RCC 7860 (cell line): Measurements from ENCODE around the gene GRIN2C.
A peak's percentile ranks its signal among the peaks of the same experiment; 100 is the strongest.

ENCODE experiments used
- DNase-seq: peaks from one replicate; pipeline ENCODE4 v3.0.0-alpha.2; 2015; ENCODE audit warnings: low spot score
- FAIRE-seq: peaks from 2 replicates; lab custom pipeline; 2012; peaks lifted over from hg19 to GRCh38; lab: Jason Lieb, UNC

GRIN2C gene

DNA sequence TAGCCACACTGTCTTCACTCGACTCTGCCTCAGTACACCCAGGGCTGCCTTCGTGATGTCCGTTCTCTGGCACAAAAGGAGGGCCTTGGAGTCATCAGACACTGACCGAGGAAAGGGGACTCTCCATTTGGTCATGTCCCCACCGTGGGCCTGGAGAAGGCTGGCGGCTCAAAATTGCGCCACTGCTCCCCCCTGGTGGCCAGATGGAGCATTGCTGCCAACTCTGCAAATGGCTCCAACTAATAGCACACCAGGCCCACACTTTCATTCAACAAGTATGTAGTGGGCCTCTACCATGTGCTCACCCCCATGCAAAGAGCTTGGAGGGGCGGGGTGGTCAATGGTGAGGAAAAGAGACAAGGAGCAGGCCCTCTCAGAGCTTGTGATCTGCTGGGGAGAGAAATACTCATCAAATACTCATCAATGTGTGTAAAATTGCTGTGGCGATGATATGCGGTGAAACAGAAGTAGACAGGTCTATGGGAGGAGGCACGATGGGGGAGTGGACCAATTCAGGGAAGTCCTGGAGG, 5.2 kb upstream of the GRIN2C start:
- no peak for FAIRE-seq
- DNase-seq = peak; percentile 30

DNA sequence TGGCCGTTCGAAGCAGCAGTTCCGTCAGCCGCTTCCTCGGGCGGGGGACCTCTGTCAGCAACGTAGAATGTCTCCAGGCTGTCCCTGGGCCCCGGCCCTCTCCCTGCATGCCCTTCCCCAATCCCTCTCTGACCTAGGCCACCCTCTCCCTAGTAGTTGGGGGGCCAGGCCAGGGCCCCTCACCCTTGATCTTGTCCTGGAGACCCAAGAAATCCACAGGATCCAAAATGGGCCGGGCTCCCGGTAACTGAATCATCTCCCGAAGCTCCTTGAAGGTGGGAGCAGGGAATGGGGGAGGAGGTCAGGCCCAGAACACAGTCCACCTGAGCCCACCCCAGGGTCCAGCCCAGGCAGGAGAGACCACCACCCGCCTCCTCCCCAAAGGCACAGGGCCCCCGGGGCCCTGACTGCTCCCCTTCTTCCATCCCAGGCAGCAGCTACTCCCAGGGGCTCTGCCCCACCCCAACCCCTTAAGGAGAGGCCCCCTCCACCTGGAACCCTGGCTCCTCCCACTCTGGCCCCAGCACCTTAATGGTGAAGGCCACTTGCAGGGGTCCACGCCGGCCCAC, 4.7 kb upstream of the GRIN2C start:
- DNase-seq (no peak), FAIRE-seq (no peak)

DNA sequence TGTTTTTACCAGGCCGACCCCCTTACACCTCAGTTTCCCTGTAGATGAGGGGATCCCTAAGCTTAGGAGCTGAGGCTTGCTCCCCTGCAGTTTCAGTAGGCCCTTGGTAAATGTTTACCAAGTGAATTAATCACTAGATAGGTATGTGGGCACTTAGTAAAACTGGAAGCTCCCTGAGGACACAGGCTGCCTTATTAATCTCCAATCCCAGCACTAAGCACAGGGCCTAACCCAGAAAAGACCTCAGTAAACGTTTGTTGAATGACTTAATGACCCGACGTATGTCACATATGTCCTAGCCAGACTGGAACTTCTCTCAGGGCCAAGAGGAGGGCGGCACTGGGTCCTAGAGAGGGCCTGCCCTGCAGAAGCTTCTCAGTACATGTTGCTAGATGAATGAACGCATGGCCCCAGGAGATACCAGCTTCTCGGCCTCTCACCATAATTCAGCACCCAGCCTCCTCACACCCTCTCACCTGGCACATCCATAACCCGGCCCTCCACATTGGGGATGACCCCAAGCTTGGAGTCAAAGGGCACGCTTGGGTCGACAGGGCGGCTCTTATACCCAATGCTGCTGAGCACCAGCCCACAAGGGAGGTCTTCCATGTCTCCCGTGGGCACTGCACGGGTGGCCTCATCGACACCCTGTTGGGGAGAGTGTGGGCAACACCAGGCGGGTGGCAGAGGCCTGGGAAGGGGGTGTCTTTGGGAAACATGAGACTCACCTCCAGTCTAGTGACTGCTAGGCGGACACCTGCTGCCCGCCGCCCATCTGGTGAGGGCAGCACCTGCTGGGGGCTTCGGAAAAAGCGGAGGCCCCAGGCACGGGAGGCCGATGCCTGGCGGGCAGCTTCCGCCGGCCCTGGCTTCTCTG, 4.0 kb upstream of the GRIN2C start:
- FAIRE-seq (no peak), DNase-seq (no peak)

DNA sequence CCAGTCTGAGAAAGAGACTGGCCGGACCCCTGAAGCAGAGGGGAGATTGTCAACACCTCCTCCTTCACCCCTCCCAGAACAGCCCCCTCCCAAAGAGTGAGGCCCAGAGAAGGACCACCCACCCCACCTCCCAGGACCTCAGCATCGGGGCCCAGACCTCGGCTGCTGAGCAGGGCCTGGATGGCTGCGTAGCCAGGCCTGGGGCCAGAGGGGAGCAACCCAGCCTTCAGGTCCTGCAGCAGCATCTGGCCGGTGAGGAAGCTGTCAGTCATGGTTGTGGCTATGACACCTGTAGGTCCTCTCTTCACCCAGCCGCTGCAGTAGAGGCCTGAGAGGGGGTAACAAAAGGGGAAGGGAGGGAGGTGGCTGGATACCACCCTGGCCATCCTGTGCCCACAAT, 3.2 kb upstream of the GRIN2C start:
- FAIRE-seq (no peak), DNase-seq (no peak)

DNA sequence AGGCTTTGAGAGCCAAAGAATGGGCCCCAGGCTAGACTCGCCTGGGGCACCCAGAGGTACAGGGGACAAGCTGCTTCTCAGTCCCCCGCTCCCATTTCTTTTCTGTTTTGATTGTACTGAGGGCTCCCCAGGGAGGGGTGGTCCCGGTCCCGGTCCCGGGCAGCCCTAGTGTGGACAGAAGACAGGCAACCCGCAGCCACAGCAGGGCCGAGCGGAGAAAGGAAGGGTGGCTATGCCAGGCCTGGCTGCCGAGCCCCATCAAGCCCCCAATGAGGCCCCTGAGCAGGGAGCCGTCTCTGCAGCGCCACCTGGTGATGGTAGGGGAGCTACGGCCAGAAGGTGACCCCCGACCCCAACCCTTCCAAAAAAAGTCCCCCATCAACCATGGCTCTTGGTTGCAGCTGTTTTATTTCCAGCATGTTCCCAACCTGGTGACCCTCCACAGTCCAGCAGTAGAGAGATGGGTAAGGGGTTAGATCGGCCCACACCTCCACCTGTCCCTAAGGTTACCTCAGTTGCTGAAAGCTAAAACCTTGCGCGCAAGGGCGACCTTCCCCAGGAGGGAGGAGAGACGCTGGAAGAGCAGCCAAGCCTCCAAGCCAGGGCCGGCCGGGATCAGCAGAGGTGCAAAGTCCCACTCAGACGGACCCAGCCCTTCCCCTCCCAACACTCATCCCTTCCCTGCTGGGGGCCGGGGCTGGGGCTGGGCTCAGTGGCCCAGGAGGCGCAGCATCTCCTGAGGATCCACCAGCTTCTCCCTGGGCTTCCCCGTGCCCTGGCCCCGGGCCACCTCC, 2.6 kb upstream of the GRIN2C start:
- FAIRE-seq (no peak), DNase-seq (no peak)

DNA sequence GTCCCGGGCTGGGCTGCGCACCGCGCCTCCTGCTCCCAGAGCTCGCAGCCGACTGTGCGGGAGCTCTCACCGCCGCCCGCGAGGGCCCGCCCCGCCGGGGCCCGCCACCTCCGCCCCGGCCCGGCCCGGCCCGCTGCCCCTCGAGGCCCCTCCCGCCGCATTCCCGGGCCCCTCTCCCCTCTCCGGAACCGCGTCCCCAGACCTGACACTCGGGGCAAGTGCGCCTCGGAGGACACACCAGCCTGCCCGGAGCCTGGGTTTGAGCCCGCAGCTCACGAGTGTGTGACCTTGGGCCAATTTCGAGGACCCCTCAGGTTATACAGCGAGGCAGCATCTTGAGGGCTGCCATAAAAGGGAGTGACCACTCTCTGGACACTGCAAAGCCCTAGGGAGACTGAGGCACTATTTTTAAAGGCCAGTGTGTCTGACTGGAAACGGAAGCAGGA, 2.0 kb upstream of the GRIN2C start:
- FAIRE-seq (no peak), DNase-seq (no peak)

DNA sequence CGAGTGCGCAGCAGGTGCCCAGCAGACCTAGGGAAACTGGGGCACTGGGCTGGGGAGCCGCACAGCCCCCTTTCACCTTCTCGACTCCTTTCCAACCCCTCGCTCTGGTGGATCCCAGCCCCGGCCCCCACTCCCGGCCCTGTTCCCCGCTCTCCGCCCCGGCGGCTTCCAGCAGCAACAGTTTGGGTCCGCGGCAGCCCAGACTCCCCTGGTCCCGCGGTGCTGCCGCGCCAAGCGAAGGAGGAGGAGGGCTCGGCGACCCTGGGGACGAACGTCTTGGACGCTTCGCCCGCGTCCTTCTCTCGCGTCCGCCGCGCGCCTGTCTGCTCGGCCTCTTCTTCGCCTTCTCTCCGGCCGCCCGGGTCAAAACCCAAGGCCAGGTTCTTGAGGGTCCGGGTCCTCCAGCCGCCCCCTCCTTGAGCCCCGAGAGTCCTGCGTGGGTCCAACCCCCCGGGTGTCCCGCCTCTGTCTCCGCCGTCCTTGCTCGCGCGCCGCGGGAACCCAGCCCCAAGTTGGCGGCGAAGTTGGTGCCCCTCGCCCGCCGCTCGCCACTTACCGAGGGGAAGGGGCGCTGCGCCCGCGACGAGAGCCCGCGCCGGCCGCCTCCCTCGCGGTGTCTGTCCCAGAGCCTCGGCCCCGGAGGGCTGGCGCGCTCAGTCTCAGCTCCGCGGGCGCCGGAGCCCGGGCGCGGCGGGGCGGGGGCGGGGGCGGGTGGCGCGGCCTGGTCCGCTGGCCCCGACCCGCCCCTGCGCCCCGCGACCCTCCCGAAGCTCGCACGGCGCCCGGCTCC, 1.4 kb upstream of the GRIN2C start:
- no peak for FAIRE-seq
- DNase-seq = no peak

DNA sequence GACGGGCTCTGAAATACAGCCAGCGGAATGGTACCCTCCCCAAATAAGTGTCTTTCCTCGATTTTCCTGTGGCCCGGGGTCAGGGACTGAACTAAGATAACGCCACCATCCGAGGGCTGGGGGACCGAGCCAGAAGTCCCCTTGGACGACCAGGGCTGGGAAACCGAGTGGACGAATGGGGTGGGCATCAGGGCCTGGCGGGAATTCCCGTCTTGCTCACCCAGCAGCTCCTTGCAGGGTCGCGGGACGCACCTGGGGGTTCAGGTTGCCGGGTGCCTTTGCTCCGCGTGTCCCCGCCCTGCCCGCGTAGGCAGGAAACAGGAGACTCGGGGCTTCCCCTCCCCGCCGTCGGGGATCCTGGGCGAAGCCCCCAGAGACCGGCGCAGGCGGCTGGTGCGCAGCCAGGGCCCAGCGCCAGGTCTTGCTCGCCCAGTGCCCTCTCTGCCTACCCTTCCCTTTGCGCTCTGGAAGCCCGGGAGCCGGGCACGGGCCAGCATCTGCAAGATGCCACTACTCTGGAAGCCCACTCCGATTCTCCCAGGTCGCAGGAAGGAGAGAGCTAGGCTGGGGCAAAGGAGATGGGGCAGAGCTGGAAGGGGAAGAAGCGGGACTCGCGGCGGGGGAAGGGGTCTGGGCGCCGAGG, 665 bp upstream of the GRIN2C start:
- no peak for DNase-seq
- no peak for FAIRE-seq

DNA sequence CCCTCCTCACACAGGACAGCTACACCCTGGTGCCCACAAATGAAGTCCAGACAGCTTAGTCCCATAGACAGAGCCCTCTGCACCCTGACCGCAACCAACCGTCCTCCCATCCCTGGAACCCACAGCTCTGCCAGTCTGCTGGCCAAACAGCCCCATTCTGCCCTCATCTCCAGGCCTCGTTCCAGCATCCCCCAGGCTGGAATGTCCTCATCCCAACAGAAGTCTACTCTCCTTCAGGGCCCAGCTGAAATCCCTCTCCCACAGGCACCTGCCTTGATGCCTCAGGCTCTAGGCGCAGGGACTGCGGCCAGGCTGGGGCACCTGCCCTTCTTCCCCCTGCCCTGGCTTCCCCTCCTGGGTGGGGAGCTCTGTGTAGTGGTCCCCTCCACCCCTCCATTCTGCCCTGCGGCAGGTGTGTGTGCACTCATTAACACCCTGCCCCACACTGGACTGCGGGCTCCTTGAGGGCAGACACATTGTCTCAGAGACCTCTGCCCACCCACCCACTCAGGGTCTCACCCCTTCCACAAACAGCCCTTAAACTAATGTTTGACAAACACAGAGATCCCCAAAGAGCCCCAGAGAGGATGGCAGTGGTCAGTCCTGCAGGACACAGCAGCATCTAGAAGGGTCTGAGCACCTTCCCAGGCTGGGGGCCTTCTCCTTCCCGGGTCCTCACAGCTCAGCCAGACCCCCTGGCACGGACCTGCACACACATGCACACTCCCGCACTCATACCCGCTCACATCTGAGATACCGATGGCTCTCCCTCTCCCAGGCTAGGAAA, 820 bp downstream of the GRIN2C start:
- DNase-seq = peak; percentile 11
- no peak for FAIRE-seq

DNA sequence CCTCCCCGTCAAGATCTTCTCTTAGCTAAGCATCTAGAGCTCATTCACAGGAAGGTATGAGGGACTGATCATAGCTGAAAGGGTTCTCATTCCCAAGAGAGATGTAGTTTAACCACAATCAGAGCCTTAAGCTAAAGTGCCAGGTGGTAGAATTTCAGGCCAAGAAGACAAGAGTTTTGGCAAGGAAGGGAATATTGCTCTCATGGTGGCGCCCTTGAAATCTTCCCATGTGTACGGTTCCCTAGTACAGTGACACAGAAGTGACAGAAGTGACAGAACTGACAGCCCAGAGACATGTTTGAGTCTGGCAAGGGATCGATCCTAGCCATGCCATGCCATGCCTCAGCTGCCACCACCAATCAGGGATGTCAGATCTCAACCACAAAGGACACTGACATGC, 2.5 kb downstream of the GRIN2C start:
- DNase-seq = no peak
- no peak for FAIRE-seq

DNA sequence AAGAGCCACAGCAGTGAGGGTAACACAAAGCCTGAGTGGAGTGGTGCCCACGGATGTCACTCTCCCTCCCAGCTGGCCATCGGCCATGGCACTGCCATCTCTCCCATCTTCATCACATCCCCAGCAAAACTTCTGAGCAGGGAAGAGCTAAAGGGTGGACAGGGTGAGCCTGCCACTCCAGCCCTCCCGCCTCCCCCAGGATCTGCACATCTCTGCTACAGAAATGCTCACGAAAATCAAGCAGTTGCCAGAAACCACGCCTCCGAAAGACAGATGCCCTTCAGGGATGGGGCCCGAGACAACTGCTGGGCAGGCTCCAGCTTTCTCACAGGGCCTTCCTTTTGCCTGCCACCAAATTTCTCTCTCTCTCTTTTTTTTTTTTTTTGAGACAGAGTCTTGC, 3.6 kb downstream of the GRIN2C start:
- DNase-seq (no peak), FAIRE-seq (no peak)

DNA sequence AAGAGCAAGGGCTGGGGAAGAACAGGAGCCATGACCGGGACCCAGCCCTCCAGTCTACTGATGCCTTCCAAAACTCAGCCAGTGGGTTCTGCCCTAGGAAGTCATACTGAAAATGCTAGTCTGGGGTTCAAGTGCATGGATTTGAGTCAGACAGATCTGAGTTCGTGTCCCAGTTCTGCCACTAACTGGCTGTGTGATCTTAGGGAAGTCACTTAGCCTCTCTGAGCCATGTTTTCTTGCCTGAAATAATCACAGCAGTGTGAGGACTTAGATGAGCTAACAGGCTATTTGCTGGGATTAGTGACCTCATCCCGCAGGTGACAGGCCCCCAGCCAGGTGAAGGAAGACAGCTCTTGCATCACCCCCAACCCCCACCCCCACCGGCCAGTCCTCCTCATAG, 4.4 kb downstream of the GRIN2C start:
- DNase-seq (no peak), FAIRE-seq (no peak)

DNA sequence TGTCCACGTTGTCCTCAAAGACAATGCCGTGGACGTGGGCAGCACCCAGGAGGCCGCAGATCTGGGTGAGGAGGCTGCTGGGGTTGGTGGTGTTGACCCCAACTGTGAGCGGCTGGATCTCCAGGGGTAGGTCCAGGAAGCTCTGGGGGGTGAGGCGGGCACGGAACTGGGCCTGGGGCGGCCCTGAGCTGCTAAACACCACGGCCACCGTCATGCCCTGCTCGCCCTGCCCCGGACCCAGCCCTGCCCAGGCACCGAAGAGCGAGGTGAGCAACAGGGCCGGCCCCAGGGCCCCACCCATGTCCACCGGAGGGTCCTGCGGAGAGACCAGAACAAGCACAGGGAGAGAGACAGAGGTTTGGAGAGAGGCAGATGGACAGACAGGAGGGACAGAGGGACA, 4.9 kb downstream of the GRIN2C start:
- FAIRE-seq = no peak
- DNase-seq = no peak

DNA sequence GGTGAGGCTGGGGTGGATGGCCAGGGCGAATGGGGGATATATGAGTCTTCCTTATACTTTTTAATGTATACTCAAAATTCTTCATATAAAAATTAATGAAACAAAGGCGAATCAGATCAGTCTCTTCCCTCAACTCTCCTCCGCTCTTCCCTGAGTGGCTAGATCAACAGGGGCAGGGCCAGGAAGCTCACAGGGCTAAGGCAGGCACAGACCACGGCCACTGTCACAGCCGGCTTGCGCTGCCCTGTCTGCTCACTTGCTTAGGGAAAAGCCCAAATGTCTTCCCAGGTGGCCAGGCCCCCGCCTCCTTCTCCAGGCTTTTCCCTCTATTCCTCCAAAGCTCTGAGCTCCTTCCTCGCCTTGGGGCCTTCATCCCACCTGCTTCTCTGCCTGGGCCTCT, 6.0 kb downstream of the GRIN2C start:
- no peak for DNase-seq
- no peak for FAIRE-seq

DNA sequence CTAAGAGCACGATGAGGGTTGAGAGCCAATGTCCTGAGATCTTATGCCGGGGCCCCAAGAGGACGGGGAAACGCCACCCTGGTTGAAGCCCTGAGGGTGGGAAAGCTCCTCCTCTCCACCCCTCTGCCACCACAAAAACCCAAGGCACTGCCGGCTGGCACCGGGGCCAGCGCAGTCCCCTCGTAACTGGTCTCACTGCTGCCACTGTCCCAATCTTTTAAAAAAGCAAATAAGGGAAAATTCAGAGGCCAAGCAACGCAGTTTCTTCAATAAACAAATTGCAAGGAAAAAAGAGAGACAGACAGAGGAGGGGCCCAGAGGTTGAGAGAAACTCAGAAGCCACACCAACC, 6.7 kb downstream of the GRIN2C start:
- DNase-seq (no peak), FAIRE-seq (no peak)

DNA sequence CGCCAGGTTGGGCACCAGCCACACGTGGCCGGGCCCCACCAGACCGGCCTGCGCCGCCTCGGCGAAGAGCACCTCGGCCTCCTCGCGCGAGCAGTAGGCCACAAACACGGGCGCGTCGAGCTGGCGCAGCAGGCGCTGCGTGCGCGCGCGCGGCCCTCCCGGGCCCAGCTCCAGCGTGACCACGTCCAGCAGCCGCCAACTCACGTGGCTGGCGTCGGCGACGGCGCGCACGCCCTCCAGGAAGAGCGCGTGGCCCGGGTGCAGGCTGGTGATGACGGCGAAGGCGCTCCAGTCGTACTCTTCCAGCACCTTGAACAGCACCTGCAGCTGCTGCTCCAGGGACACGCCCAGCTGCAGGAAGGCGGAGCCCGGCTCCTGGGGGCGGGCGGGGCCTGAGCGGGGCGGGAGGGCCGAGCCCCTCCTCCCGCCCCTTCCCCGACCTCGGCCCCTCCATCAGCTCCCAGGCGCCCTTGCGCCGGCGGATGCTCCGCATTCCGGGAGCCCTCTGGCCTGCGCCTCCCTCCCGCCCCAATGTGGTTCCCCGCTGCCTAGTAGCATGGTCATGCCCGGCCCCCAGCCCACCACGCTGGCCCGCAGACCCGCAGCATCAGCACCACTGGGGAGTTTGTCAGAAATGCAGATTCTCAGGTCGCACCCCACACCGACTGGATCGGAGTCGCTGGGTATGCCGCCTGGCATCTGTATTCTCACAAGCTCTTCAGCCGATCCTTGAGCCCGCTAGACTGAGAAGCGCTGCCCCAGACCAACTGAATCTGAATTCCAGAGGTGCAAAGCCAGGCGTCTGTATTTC, 7.2 kb downstream of the GRIN2C start:
- no peak for FAIRE-seq
- no peak for DNase-seq

DNA sequence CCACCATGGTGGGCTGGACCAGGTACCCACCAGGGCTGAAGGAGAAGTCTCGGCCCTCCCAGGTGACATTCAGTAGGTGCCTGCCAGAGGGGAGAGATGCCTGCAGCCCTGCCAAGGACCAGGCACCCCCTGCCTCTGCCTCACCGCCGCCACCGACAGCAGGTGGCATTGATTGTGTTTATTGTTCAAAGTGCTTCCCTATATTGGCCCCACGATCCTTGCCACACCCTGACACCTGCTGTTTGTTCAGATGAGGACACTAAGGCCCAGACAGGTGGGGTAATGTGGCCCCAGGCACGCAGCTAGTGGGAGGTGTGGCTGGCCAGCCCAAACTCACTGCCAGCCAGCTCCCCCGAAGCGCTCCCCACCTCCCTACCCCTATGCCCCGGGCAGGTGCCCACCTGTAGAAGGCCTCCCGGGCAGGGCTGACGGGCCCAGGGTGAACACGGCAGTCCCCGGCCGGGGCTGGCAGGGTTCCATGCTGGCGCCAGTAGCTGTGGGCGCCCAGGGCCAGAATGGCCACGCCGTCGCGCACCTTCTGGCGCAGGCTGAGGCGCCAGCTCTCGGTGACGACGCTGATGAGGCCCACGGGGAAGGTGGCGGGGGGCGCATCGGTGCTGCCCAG, 8.0 kb downstream of the GRIN2C start:
- FAIRE-seq (no peak), DNase-seq (no peak)

DNA sequence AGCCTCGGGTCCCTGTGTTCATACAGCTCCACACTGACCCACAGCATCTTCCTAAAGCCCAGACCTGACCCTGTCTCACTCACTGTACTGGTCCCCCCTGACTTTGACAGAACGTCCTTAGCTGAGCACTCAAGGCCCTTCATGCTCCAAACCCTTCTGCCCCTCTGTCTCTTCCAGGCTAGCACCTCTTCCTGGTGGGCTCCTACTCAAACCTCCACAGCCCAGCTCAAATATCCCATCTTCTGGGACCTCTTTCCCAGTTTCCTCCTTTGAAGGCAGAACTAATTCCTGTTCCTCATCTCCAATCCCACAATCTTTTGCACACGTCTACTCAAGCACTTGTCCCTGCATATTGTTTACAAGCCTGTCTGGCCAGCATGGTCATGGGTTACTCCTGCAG, 8.8 kb downstream of the GRIN2C start:
- no peak for FAIRE-seq
- DNase-seq = no peak
